ENCODE data around the gene SBK2. TPM values are rescaled to one million over a fixed set of nuclear protein-coding genes. Genes with fewer than 3 reads are reported as not detected.

Gene SBK2
- total and polyA plus RNA-seq, 9 of the 15 experiments (the other 6 are each of a cell fraction or from before 2014, with no cell fraction given), result not detected

DNA sequence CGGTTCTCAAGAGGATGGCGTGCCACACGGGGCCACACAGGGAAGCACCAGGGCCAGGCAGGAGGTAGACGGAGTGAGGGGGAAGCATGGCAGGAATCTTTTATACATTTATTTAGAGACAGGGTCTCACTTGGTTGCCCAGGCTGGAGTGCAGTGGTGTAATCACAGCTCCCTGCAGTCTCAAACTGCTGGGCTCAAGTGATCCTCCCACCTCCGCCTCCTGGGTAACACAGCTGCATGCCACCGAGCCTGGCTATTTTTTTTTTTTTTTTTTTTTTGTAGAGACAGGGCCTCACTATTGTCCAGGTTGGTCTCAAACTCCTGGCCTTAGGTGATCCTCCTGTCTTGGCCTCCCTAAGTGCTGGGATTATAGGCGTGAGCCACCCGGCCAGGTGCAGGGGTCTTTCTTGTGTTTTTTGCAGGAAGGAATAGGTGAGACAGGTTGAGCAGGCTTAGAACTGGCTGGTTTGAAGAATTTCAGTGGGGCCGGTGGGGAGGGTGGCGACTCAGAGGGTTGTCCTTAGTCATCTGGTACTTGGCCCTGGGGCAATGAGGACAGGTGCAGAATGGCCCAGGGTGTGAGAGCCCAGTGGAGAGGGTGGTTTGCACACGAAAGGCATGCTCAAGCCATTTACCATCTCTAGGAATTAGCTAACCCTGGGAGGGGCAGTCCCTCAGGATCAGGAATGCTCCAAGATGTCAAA is 41.1 kb downstream of the SBK2 start:
- TF ChIP-seq SMAD3 (CRISPR knock-in tag; conservative IDR thresholded peaks at IDR 0.05) (no peak), MIER1 (IDR thresholded peaks at IDR 0.05; ENCODE audit: low read depth) (no peak), HNRNPL (IDR thresholded peaks at IDR 0.05; ENCODE audit: low read depth, low read length) (no peak), C11orf30 (IDR thresholded peaks at IDR 0.05; ENCODE audit: low read depth) (no peak), WHSC1 (IDR thresholded peaks at IDR 0.05; ENCODE audit: low read length) (no peak), NR1H2 (CRISPR knock-in tag; IDR thresholded peaks at IDR 0.05) (no peak), ZNF408 (CRISPR knock-in tag; IDR thresholded peaks at IDR 0.05; ENCODE audit: low read depth) (no peak), FOXJ3 (CRISPR knock-in tag; IDR thresholded peaks at IDR 0.05) (no peak), CBFB (CRISPR knock-in tag; IDR thresholded peaks at IDR 0.05) (no peak), KAT2B (IDR thresholded peaks at IDR 0.05; ENCODE audit: low read depth, low read length) (no peak), THRAP3 (IDR thresholded peaks at IDR 0.05; ENCODE audit: borderline replicate concordance) (no peak), GTF2A2 (tag; IDR thresholded peaks at IDR 0.05) (no peak)
- TF ChIP-seq, protein P1, sequence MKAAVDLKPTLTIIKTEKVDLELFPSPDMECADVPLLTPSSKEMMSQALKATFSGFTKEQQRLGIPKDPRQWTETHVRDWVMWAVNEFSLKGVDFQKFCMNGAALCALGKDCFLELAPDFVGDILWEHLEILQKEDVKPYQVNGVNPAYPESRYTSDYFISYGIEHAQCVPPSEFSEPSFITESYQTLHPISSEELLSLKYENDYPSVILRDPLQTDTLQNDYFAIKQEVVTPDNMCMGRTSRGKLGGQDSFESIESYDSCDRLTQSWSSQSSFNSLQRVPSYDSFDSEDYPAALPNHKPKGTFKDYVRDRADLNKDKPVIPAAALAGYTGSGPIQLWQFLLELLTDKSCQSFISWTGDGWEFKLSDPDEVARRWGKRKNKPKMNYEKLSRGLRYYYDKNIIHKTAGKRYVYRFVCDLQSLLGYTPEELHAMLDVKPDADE (conservative IDR thresholded peaks at IDR 0.05; ENCODE audit: control insufficient read depth, low read depth, low read length), result no peak
- TF ChIP-seq, protein P2, sequence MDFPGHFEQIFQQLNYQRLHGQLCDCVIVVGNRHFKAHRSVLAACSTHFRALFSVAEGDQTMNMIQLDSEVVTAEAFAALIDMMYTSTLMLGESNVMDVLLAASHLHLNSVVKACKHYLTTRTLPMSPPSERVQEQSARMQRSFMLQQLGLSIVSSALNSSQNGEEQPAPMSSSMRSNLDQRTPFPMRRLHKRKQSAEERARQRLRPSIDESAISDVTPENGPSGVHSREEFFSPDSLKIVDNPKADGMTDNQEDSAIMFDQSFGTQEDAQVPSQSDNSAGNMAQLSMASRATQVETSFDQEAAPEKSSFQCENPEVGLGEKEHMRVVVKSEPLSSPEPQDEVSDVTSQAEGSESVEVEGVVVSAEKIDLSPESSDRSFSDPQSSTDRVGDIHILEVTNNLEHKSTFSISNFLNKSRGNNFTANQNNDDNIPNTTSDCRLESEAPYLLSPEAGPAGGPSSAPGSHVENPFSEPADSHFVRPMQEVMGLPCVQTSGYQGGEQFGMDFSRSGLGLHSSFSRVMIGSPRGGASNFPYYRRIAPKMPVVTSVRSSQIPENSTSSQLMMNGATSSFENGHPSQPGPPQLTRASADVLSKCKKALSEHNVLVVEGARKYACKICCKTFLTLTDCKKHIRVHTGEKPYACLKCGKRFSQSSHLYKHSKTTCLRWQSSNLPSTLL (IDR thresholded peaks at IDR 0.05), result no peak
- H4K20me1 ChIP-seq (replicated peaks; ENCODE audit: control insufficient read depth, insufficient read depth, low read length), result no peaks in the 10 kb centered on the region
- WGBS (ENCODE audit: insufficient coverage, low coverage, missing lambda C conversion rate), result 68% methylated on average over 9 of the region's 11 CpGs
- intact Hi-C loops (cut with micrococcal nuclease), result no loop called here
- H3K4me3 ChIP-seq, result no peak overlapping the region
- ATAC-seq (no peak), DNase-seq (ENCODE audit: extremely low read depth in 1 of 4, low spot score in 3 of 4) (no peak), FAIRE-seq (no peak)
- H3K27me3 ChIP-seq (ENCODE audit: control insufficient read depth in 2 of 2, insufficient read depth in 2 of 2, low read length in 2 of 2), result peaks cover 0 to 4% of the 10 kb centered on the region in 2 experiments; a peak in 1 of 5 replicates
- H3K9me3 ChIP-seq (replicated peaks; ENCODE audit: control insufficient read depth, insufficient read depth, low read depth, low read length), result no peaks in the 10 kb centered on the region
- H3K27ac ChIP-seq (ENCODE audit: extremely low read depth, low read depth, low read length), result no peak overlapping the region
- H3K79me2 ChIP-seq (ENCODE audit: control insufficient read depth, insufficient read depth, low read length), result no peaks in the 10 kb centered on the region
- no peak overlapping the region for H2AFZ ChIP-seq (ENCODE audit: low read depth, low read length)
- no TSS peak for BruUV-seq (replicated peaks)
- no peaks in the 10 kb centered on the region for H3K9me1 ChIP-seq (ENCODE audit: control insufficient read depth, insufficient read depth, low read length)
- peaks cover 12 to 34% of the 10 kb centered on the region in 2 experiments for H3K4me1 ChIP-seq (replicated peaks in 1 of 2; ENCODE audit: control insufficient read depth in 2 of 2, insufficient read depth in 2 of 2, low read length in 2 of 2)
- H3K36me3 ChIP-seq (ENCODE audit: control insufficient read depth, insufficient read depth, low read length), result no peaks in the 10 kb centered on the region
- ChIA-PET CTCF (ENCODE audit: low intra/inter-chr PET ratio) (no interaction called here), POLR2A (interaction anchor here (1.1 kb wide), 1 partner anchor 88 kb away, joined by 3 read pairs; the partner anchor contains the start of gene UBE2S)
- H3K4me2 ChIP-seq (ENCODE audit: insufficient read depth, low read length), result no peak overlapping the region
- in situ Hi-C loops (cut with MboI), result no loop called here
- no peak overlapping the region for H3K9ac ChIP-seq (ENCODE audit: insufficient read depth in 1 of 2, low read depth in 2 of 2, low read length in 2 of 2)
